ENCODE measurements around the gene CCDC6. TPM values are rescaled to one million over a fixed set of nuclear protein-coding genes. Genes with fewer than 3 reads are reported as not detected.

Gene CCDC6
- total RNA-seq, 4 donors from 2014 or later: 78.5 to 101 (median 92.1) TPM

GRCh38 chr10:59869594-59869940 is 36.8 kb downstream of the CCDC6 start:
- no peak for DNase-seq (ENCODE audit: low spot score in 2 of 2)
- Histone ChIP-seq H3K27ac (no peak overlapping the region), H3K4me1 (peaks cover 68% of the 10 kb centered on the region), H3K9me3 (no peaks in the 10 kb centered on the region), H3K4me3 (no peak overlapping the region), H3K36me3 (no peaks in the 10 kb centered on the region), H3K27me3 (no peaks in the 10 kb centered on the region)
- WGBS: 91% methylated on average over 6 of the region's 6 CpGs
- TF ChIP-seq POLR2A (IDR thresholded peaks at IDR 0.05) (no peak), POLR2AphosphoS5 (IDR thresholded peaks at IDR 0.05) (no peak), CTCF (IDR thresholded peaks at IDR 0.05) (no peak), EP300 (IDR thresholded peaks at IDR 0.05) (no peak)

- no peak overlapping the region for H3K27ac ChIP-seq
- H3K36me3 ChIP-seq: no peaks in the 10 kb centered on the region
- no peak for TF ChIP-seq CTCF (IDR thresholded peaks at IDR 0.05)
- 81% methylated on average over 6 of the region's 6 CpGs for WGBS
- no peak overlapping the region for H3K4me3 ChIP-seq
- no peaks in the 10 kb centered on the region for H3K27me3 ChIP-seq
- no peaks in the 10 kb centered on the region for H3K9me3 ChIP-seq
- no peak for DNase-seq (ENCODE audit: low spot score in 2 of 2)
- H3K4me1 ChIP-seq: peaks cover 69% of the 10 kb centered on the region
Observed at GRCh38 chr10:59868696-59869593, 37.4 kb downstream of the CCDC6 start.

- Histone ChIP-seq H3K4me1 (peaks cover 60% of the 10 kb centered on the region), H3K36me3 (no peaks in the 10 kb centered on the region), H3K9me3 (no peaks in the 10 kb centered on the region), H3K27ac (no peak overlapping the region), H3K27me3 (no peaks in the 10 kb centered on the region), H3K4me3 (no peak overlapping the region)
- 98% methylated on average over 7 of the region's 7 CpGs for WGBS
- DNase-seq (ENCODE audit: low spot score in 2 of 2): no peak
- TF ChIP-seq EP300 (IDR thresholded peaks at IDR 0.05) (no peak), CTCF (IDR thresholded peaks at IDR 0.05) (no peak), POLR2AphosphoS5 (IDR thresholded peaks at IDR 0.05) (no peak), POLR2A (IDR thresholded peaks at IDR 0.05) (no peak)
Observed at GRCh38 chr10:59867590-59867989, 38.8 kb downstream of the CCDC6 start.

GRCh38 chr10:59865101-59865500 is 41.3 kb downstream of the CCDC6 start:
- Histone ChIP-seq H3K4me3 (no peak overlapping the region), H3K4me1 (peaks cover 51% of the 10 kb centered on the region), H3K36me3 (no peaks in the 10 kb centered on the region), H3K27ac (peak overlapping the region; percentile 53), H3K27me3 (no peaks in the 10 kb centered on the region), H3K9me3 (no peaks in the 10 kb centered on the region)
- 29% methylated on average over 5 of the region's 5 CpGs for WGBS
- peak in 1 of 2 donors; percentile 24 for TF ChIP-seq CTCF (IDR thresholded peaks at IDR 0.05)
- TF ChIP-seq EP300 (IDR thresholded peaks at IDR 0.05): no peak
- DNase-seq (ENCODE audit: low spot score in 2 of 2): no peak

GRCh38 chr10:59864141-59864962 is 42.0 kb downstream of the CCDC6 start:
- DNase-seq (ENCODE audit: low spot score in 2 of 2): no peak
- Histone ChIP-seq H3K27ac (peak overlapping the region; percentile 53), H3K4me1 (peaks cover 49% of the 10 kb centered on the region), H3K9me3 (no peaks in the 10 kb centered on the region), H3K36me3 (no peaks in the 10 kb centered on the region), H3K4me3 (no peak overlapping the region), H3K27me3 (no peaks in the 10 kb centered on the region)
- WGBS: 42% methylated on average over 5 of the region's 5 CpGs
- no peak for TF ChIP-seq EP300 (IDR thresholded peaks at IDR 0.05)

Data from suprapubic skin (tissue), 4 donors.